Measurements from ENCODE around the gene DLK1.

GRCh38 chr14:100767003-100767787, 40.5 kb downstream of the DLK1 start:
- TF ChIP-seq CTCF (IDR thresholded peaks at IDR 0.05; ENCODE audit: poor library complexity) (no peak), EZH2 (IDR thresholded peaks at IDR 0.05; ENCODE audit: borderline replicate concordance) (no peak)

All from hepatocyte (in vitro differentiated cells).